Kidney capillary endothelial cell (primary cell): ENCODE measurements around the gene ADH1B.
"Not testable (repeated sequence)": the region's sequence is repeated elsewhere in the genome, so short reads cannot be mapped to it uniquely, and the experiment has no call there.

ENCODE experiments used
- DNase-seq: peaks from one replicate; pipeline ENCODE4 v3.0.0-alpha.2; 2018; ENCODE audit warnings: low spot score

Gene ADH1B

DNA sequence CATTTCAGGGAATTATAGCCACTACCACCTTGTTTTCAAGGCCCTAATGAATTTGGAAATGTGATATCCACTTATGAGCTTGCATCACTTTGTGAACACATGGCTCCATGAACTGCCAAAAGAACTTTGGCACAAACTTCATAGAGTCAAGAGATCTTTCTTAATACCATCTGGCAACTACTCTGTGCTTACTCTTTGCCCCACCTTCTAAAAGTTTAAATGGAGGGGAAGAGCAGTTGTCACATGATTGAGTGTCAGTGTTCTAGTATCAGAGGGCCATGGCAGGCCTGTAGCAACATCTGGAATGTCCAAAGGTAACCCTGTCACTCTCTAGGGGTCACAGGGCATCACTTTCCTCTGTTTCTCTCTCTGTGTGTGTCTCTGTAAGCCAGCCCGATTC lies 2.6 kb upstream of the ADH1B start:
- no peak for DNase-seq

GRCh38 chr4:99317811-99318210 lies 3.4 kb downstream of the ADH1B start:
- not testable (repeated sequence) for DNase-seq

DNA sequence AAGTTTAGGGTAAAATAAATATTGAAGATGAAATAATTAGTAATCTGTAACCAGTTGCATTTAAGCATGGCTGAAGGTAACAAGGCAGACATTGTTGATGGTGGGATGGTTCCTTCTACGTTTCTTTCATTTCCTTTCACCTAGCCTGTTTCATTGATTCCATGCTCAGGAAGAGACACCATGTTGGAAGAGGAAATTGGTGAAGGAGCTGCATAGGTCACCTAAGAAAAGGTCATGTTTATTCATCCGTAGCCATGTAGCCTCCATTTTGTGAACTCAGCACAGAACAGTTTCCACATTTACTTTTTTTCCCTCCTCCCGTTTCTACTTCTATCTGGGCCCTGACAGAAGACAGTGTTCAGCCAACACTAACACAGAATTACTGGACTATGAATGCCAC lies 3.8 kb downstream of the ADH1B start:
- DNase-seq: no peak

GRCh38 chr4:99315839-99316238 lies 5.4 kb downstream of the ADH1B start:
- DNase-seq: no peak

DNA sequence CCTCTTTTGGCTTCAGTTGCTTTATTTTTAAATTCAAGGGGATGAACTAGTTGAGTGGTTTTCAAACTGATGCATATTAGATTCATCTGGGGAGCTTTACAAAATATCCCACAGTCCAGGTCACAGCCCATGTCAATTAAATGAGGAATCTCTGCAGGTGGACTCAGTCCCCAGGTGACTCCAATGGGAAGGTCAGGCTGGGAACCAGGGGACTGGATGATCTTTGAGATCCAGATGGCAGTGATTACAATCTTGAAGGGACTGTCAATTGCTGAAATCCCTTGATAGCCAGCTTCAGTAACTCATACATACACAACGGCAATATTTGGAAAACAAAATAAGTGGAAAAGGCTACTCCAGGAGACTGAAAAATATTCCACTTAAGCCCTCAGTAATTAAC lies 7.0 kb downstream of the ADH1B start:
- no peak for DNase-seq

GRCh38 chr4:99310389-99310788 lies 10.8 kb downstream of the ADH1B start:
- no peak for DNase-seq

GRCh38 chr4:99305638-99306400 lies 15.4 kb downstream of the ADH1B start:
- no peak for DNase-seq

GRCh38 chr4:99301376-99302164 lies 19.6 kb downstream of the ADH1B start:
- DNase-seq: no peak

GRCh38 chr4:99300934-99301333 lies 20.3 kb downstream of the ADH1B start:
- no peak for DNase-seq

DNA sequence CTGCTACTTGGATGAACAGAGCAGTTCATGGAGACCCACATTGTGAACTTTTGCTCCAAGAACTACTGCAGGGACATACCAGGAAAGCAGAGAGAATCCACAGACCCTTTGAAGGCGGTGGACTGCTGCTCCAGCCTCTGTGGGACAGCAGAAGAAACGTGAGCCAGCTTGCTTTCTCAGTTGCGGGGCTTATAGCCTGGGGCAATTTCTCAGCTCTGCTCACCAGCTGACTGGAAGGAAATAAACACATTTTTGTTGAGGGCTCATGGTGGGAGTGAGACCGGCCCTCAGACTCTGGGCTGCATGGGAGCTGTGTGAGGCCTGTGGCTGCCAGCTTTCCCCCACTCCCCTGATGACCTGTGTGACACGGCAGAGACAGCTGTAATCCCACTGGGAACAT lies 27.8 kb downstream of the ADH1B start:
- DNase-seq: no peak

- DNase-seq: no peak
Observed at GRCh38 chr4:99290848-99291786, 30.1 kb downstream of the ADH1B start, which contains the start of gene ADH1A. Gene ADH1A, minus strand, starts transcription at chr4:99290985. Its CDS starts 71 bp downstream, at chr4:99290914.

- no peak for DNase-seq
Observed at GRCh38 chr4:99285387-99285786, 35.8 kb downstream of the ADH1B start.

DNA sequence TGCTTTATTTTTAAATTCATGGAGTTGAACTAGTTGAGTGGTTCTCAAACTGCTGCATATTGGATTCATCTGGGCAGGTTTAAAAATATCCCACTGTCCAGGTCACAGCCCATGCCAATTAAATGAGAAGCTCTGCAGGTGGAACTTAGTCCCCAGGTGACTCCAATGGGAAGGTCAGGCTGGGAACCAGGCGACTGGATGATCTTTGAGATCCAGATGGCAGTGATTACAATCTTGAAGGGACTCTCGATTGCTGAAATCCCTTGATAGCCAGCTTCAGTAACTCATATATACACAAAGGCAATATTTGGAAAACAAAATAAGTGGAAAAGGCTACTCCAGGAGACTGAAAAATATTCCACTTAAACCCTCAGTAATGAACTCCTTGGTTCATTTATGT lies 38.5 kb downstream of the ADH1B start:
- DNase-seq: no peak

DNA sequence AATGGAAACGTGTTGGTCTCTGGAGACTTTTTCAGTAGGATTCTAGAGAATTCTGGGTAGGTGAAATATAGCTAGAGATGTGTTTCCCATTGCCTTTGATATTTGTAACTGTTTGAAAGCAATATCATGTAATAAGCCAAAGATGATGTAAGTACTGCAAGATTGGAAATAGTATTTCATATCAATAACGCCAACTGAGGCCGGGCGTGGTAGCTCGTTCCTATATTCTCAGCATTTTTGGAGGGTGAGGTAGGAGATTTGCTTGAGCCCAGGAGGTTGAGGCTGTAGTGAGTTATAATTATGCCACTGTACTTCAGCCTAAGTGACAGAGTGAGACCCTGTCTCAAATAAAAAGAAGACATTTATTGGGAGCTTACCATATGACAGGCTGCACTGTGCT lies 39.9 kb downstream of the ADH1B start:
- no peak for DNase-seq

GRCh38 chr4:99276417-99276816 lies 44.8 kb downstream of the ADH1B start:
- no peak for DNase-seq

DNA sequence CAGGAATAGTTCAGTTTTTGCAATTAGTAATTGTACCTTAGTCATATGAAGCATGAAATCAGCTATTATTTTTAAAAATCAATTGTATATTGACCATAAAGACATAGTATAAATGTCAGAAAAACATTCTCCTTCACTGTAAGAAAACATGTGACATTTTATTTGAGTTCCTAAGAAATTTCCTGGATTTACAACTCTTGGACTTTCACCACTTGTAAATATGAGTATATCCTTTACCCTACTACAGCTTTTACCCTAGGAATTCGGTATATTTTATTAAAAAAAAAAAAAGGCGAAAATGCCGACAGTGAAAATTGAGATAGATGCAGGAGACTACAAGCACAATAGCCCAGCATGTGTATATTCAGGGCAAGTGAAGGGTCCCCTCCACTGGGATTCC lies 45.3 kb downstream of the ADH1B start:
- DNase-seq: no peak

DNA sequence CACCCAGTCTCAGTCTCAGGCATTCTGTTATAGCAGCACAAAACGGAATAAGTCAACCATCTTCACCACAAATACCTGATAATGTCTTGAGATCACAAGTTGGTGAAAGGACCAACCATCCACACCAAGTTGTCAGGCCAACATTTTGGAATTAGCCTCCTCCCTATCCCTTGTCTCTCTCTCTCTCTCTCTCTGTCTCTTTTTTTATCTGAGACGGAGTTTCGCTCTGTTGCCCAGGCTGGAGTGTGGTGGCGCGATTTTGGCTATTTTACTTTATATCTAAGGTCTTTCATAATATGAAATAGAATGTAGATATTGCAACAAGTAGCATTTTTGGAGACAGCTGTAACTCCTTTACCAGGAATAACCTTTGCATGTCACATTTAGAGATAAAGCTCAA lies 46.2 kb downstream of the ADH1B start:
- no peak for DNase-seq

GRCh38 chr4:99273704-99274103 lies 47.5 kb downstream of the ADH1B start:
- no peak for DNase-seq

DNA sequence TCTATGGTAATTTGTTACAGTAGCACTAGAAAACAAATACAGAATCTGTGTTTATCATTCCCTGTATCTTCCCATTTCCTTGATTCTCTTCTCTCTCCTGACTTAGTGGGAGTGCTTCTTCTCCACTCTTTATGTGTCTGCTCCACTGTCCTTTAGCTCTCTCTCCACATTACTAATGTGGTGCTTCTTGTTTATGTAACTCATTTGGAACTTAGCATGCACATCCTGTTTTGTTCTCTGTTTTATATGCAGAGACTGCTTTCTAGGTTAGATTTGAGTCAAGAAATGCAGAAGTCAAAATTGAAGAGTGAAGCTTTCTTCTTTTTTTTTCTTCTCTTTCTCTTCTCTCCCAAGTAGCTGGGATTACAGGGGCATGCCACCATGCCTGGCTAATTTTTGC lies 56.3 kb downstream of the ADH1B start:
- no peak for DNase-seq
